NB4 (cell line): Measurements from ENCODE around the gene RAPGEF5.

ENCODE experiments used
- DNase-seq: peaks from one replicate; pipeline ENCODE4 v3.0.0; 2010; ENCODE audit warnings: low read depth
- H3K4me3 ChIP-seq: one replicate; pipeline ENCODE4 v1.5.1; 2011; ENCODE audit warnings: mild to moderate bottlenecking, low read depth, low read length, moderate library complexity
- MYC ChIP-seq: IDR thresholded peaks from 2 replicates; pipeline ENCODE4 v1.6.1; 2011; ENCODE audit warnings: low read depth, low read length
- POLR2A ChIP-seq: IDR thresholded peaks from 2 replicates; pipeline ENCODE4 v1.6.1; 2011; ENCODE audit warnings: mild to moderate bottlenecking; ENCODE audit not compliant: insufficient read length; ENCODE audit errors: extremely low read depth
- TF ChIP-seq, protein P1 (sequence below): IDR thresholded peaks from 2 replicates; pipeline ENCODE4 v1.6.1; 2011; ENCODE audit warnings: low read depth, low read length
- TF ChIP-seq, protein P2 (sequence below): IDR thresholded peaks from one replicate; pipeline ENCODE4 v1.5.1; 2012; ENCODE audit warnings: low read depth, low read length

Gene RAPGEF5

GRCh38 chr7:22110881-22111280 is 246.1 kb downstream of the RAPGEF5 start:
- no peak for DNase-seq
- TF ChIP-seq, protein P1, sequence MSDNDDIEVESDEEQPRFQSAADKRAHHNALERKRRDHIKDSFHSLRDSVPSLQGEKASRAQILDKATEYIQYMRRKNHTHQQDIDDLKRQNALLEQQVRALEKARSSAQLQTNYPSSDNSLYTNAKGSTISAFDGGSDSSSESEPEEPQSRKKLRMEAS: no peak
- TF ChIP-seq MYC: no peak
- TF ChIP-seq POLR2A: no peak
- TF ChIP-seq, protein P2, sequence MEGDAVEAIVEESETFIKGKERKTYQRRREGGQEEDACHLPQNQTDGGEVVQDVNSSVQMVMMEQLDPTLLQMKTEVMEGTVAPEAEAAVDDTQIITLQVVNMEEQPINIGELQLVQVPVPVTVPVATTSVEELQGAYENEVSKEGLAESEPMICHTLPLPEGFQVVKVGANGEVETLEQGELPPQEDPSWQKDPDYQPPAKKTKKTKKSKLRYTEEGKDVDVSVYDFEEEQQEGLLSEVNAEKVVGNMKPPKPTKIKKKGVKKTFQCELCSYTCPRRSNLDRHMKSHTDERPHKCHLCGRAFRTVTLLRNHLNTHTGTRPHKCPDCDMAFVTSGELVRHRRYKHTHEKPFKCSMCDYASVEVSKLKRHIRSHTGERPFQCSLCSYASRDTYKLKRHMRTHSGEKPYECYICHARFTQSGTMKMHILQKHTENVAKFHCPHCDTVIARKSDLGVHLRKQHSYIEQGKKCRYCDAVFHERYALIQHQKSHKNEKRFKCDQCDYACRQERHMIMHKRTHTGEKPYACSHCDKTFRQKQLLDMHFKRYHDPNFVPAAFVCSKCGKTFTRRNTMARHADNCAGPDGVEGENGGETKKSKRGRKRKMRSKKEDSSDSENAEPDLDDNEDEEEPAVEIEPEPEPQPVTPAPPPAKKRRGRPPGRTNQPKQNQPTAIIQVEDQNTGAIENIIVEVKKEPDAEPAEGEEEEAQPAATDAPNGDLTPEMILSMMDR: no peak

DNA sequence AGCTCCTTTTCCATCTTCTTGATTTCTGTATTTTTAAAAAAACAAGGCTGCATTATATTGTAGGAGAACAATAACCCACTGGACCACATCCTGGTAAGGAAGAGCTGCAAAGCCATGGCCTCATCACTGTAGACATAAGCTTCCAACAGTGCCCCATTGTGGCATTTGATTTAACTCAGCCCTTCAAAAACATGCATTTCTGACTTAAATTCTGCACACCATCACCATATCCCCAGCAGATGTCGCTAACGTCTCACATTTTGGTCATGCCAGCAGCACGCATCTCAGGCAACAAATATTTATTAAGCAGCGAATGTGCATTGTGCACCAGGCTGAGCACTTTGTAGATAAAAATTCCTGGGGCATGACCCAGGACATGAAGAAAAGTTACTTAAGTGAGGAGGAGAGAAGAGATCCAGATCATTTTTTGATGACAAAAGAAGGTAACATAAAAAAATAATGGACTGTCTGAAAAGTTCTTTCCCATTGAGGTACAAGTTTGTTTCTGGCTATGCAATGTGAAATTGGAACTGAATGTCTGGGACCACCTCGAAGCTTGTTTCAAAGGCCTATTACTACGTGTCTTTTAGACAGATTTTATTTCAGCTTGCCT is 246.6 kb downstream of the RAPGEF5 start:
- H3K4me3 ChIP-seq: no peak overlapping the region
- peak; percentile 85 for DNase-seq
- TF ChIP-seq POLR2A: no peak
- TF ChIP-seq, protein P2: peak; percentile 82
- 0 out of 2 replicates have a peak, but pooled peaks have one; percentile 29 for TF ChIP-seq MYC
- TF ChIP-seq, protein P1: peak; percentile 61; the same call in 1 of the 2 replicates

More at GRCh38 chr7:22110881-22111280, 246.1 kb downstream of the RAPGEF5 start:
- H3K4me3 ChIP-seq: no peak overlapping the region

DNA sequence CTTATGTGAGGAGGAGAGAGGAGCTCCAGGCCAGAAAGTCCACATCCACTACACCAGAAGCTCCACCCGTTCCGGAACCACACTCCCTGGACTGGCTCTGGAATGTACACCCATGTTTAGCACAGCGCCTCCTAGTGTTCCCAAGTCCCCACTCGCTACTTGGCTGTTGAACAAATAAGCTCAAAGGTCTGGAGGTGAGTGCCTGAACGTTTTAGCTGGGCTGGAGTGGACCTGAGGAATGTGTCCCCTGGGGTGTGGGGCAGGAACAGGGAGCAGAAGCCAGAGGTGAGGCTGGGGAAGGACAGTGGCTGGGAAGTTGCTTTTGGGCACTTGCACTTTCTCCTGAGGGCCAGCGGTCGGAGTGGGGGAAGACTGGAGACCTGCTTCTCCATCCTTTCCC is 247.2 kb downstream of the RAPGEF5 start:
- peak; percentile 52 for DNase-seq
- no peak overlapping the region for H3K4me3 ChIP-seq
- TF ChIP-seq, protein P2: peak; percentile 49
- TF ChIP-seq POLR2A: no peak

- TF ChIP-seq POLR2A (no peak), MYC (no peak)
- TF ChIP-seq, protein P1: no peak
- TF ChIP-seq, protein P2: no peak
- no peak for DNase-seq
- H3K4me3 ChIP-seq: no peak overlapping the region
Measured at GRCh38 chr7:22108151-22108845, 248.7 kb downstream of the RAPGEF5 start.

DNA sequence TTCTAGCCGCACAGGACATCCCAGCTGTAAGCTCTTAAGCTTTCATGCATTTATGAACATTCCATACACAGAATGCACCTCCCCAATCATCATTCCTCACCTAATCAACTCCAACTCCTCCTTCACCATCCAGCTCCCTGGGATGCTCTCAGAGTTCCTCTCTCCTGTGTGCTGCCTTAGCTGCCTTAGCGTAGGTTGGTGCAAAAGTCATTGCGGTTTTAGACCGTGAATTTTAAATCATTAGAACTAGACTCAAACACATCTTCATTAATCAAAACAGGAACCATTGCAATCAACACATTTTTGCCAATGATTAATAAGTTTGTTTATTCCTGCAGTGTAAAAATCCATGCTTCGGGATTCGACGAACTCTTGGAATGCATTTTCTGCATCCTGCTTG is 251.4 kb downstream of the RAPGEF5 start:
- TF ChIP-seq, protein P2: no peak
- TF ChIP-seq MYC (no peak), POLR2A (no peak)
- TF ChIP-seq, protein P1: no peak
- DNase-seq: no peak
- H3K4me3 ChIP-seq: no peak overlapping the region
